GM19043 (cell line): ENCODE measurements around the gene C1orf105.

Experiments used
- ATAC-seq: cut with Tn5 transposase; IDR thresholded peaks from one replicate; pipeline ENCODE4 v1.9.1; 2021; ENCODE audit warnings: low read depth; ENCODE audit not compliant: unreplicated experiment

Gene C1orf105

DNA sequence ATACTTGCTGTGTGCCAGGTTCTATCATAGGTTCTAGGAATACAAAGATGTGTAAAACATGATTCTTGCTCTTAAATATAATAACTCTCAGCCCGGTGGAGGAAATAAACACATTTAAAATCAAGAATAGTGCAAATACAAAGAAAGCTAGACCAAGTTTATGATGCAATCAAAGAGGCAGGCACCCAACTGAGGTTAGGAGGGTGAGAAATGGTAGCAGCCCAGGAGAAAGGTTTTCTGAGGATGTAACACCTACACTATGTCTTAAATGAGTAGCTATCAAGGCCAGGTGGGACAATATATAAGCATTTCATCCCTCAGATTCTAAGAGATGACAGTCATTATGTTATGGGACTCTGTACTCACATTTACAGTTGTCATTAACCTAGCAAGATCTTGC is 33.1 kb downstream of the C1orf105 start:
- ATAC-seq, result no peak

DNA sequence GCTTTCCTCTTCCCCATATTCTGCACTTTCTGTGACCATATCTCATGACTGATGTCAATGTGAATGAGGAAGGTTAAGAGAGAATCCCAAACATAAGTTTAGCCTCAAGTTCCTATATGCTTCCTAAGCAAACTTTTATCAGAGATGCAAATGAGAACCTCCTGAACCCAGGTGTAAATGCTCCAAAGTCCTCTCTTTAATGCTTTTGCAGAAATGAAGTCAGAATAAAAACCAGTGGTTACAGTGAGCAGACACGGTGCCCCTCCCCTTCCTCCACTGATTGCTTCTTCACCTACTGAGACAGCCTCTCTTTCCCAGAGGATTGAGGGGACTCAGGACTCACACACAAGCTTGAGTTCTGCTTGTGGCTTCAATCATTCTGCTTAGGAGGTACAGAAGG is 35.0 kb downstream of the C1orf105 start:
- no peak for ATAC-seq

DNA sequence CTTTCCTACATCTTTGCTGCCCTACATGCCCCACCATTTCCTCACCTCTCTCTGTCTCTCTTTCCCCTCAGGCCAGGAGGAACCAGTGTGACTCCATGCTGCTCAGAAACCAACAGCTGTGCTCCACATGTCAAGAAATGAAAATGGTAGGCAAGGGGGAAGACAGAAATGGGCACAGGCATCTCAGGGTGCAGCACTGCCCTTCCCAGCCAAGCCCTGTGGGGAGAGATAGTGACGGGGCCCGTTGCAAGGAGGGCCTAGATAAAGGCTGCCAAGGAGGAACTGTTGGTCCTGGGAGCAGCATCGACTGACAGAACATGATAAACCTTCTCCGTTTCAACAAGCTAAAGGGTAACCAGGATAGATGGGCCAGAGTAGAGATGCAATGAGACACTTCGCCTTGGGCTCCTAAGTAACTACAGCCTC is 35.9 kb downstream of the C1orf105 start:
- no peak for ATAC-seq

DNA sequence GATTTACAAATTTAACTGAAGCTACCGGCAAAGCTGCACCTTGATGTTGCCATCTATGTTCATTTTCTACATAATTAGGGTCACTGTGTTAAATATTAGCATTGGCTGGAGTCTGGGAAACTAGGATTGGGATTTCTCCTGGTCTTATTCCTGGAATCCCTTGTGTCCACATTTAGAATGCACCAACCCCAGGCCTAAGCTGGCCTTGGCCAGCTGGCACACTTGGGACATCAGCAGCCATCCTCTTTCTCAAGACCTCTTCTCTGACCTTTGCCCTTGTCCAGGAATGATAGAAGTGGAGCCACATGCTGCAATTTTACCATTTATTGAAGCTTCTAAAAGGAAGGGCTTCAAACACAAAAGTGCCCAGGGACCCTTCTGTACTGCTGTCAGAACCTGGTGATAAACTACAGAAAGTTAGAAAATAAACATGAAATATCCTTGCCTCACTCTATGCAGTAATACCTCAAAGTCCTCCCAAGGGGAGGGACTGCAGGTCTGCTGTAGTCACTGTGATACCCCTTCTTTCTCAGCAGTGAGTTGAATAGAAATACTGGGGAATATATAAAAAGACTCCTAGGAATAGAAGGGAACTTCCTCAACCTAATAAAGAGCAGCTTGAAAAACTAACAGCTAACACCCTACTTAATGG is 37.1 kb downstream of the C1orf105 start:
- ATAC-seq, result no peak

DNA sequence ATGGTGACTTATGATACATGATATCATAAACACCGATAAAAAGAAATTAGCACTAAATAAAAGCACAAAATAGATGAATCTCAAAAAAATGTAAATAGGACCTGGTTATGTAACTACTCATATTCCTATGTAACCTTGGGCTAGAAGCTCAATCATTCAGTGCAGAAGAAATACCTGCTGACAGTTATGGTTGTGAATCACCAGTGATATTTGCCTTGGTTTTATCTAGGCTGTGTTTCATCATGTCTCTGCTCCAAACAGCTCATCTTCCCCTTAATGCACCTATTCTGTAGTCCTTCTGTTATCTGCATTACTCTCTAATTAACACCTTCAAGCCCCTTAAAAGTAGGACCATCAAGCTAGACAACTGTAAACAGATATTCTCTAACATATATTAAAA is 39.7 kb downstream of the C1orf105 start:
- ATAC-seq, result no peak

DNA sequence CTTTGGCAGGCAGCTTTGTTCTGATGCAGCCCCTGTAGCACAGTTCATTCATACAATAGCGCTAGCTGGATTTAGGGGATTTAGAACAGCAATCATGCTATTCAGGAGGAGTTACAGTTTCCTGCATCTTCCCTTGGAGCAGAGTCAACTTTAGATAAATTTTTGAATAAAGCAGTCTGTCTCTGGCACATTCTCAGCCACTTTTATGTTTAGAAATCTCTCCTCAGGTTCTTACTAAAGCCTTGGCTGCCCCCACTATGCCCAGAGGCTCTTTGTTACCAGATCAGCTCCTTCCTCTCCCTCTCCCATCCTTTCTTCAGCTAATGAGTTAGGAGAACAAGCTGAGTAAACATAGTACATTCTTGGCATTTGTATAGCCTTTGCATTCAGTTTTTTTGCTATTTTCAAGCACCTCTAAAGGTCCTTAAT is 40.4 kb downstream of the C1orf105 start:
- ATAC-seq, result no peak

DNA sequence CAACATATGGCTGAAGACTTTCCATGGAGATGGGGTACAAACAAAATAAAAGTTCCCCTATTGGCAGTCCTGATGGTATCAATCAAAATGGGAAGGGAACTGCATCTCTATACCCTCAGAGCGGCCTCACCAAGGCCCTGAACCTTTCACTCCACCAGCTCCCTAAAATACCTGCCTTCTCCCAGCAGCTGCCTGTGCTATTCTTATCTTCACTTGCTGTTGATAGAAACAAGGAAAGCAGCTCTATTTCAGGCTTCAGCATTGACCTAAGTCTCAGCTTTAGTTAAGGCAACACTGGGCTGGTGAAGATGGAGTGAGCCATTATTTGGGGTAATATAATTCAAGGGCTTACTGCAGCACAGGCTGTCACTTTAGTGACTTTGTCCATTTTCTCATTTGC is 45.1 kb downstream of the C1orf105 start:
- ATAC-seq, result no peak

DNA sequence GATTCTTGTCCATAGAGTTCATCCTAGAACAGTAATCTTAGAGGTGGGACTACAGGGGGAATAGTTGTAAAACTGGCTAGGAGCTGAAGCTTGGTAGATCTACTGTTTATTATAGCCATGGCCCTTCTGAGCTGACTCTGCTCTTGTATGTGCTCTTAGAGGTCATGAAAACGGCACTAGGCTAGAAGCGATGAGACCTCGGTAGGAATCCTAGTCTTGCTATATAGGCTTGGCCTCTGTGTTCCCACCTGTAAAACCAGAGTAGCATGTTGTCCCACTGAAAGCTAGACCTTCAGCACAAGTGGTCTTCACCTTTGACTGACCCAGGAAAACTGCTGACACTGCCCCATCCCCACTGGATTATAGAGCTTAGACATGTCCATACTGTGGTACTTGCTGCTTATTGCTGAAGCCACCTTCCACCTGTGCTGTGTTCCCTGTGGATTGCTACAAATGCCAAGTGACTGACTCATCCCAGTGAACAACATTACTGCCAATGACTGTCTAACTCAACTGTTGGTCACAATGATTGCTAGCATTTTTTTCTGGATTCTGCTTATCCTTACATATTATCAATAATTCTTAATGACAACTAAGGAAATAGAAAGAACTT is 46.4 kb downstream of the C1orf105 start:
- no peak for ATAC-seq

DNA sequence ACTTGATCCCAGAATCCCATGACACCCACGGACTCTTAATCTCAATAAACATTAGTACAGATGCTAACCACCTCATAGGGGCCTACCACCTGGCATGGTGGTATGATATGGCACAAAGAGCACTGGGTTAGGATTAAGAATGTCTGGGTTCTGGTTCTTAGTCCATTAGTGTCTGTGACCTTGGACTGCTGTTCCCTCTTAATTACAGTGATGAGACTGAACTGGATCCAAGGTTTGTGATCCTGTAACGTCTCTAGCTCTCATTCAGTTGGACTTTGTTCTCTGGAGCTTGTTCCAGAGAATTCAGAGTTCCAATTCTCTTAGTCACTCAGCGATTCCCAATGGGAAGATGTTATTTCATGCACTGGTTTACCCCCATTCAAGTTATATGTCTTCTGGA is 47.0 kb downstream of the C1orf105 start:
- no peak for ATAC-seq

DNA sequence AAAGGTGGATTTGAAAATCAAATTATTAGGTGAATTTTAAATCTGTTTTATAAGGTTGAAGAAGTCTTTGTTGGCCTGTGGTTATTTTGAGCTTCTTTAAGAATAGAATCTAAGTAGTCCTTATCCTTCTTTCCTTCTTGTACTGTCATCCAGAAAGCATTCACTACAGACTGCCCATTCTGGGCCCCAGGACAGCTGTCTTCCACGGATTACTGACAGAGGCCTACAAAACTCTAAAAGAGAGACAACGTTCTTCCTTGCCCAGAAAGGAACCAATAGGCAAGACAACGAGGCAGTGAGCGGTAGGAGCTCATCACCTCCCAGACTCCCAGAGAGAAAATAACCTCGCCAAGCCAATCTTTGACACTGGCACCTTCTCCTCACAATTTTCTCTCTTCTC is 47.8 kb downstream of the C1orf105 start:
- ATAC-seq, result no peak

DNA sequence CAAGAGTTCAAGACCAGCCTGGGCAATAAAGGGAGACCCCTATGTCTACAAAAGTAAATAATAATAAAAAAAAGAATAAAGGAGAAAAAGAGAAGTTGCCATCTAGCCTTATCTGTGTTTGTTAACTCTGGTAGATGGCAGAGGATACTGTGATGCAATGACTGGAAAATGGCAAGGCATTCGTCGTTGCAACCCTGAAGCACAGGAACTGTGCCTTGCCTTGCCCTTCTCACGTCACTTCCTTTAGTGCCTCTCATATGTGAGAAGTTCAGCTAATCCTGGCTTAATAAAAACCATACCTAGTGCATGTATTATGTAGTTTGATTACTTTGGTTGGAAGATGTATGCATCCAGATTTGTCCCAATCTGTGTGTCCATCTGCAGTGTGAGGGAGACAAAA is 49.2 kb downstream of the C1orf105 start:
- no peak for ATAC-seq

DNA sequence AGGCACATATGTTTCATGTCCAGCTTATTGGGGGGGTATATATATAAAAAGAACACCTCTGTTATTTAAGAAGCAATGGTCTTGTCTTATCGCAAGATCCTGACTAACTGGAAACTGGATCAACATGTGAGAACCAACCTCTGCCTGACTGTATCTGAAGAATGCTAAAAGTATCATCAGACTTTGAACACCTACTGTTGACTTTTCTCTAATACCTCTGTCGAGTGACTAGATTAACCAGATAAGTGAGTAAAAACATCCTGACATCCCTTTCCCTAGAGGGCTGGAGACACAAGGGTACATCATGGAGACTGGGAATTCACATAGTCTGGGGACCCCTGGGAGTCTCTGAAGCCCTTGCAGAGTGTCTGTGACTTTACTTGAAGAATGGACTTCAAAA is 49.7 kb downstream of the C1orf105 start:
- no peak for ATAC-seq

DNA sequence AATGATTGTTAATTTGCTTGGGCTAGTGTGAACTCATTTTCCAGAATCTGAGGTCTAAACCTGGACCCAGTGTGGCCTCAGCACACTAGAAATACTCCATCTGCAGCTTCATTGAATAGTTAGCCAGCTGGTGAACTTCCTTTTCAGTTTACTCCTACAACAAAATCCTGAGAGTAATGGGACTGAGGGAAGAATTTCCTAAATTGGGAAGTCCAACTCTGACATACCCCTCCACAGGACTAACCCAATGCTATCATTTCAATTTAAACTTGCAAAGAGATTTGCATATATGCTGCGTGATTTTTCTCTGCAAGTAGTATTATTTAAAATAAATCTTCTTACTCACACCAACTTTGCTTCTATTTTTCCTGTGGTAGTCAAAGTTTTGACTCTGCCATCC is 51.2 kb downstream of the C1orf105 start:
- no peak for ATAC-seq

DNA sequence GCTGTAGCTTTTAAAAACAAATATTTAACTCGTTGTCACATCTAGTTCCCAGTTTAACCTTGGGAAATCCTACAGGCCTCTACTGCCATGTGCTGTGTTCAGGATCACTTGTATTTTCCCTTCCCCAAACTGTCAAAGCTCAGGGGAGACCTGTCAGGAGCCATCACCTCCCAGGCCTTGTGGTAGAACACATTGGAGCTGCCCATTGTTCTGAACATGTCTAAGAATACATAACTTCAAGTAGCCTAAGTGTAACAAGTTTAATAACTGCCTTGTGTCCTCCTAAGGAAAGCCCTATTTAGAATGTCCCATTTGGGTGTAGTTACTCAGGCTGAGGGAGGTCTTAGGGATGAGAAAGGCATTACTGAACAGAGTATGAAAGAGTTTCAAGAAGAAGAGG is 52.0 kb downstream of the C1orf105 start:
- ATAC-seq, result no peak

DNA sequence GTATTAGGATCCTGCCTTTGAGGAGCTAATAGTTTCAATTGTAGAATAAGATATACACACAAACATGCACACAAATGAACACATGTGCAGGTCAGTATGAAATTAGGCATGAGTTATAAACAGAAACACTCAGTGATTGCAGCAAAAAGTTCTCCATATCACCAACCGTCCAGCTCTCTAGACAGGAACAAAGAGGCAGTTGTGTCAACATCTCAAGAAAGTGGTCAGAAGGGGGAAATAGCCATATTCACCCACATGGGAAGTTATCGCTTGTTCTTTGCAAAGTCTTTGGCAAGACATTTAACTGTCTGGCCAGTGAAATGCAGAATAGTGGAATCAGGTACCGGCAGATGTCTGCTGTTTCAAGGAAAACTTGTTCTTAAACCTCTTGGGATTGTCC is 52.8 kb downstream of the C1orf105 start:
- ATAC-seq, result no peak

DNA sequence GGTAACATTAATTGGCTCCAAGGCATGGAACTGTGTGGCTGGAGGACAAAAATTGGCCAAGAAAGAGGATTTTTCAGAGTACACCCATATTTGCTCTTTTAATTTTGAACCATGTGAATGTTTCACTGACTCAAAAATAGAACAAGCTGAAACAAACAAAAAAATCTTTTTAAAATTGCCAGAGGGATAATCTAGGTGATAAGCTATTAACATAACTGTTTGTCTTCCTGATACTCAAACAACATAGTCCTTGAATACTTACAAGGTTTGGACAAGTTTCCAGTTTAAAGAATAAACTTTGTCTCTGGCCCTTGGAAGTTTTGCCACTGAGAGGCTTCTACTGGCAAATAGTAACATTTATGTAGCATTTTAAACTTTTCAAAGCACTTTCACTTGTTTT is 53.4 kb downstream of the C1orf105 start:
- ATAC-seq, result no peak

DNA sequence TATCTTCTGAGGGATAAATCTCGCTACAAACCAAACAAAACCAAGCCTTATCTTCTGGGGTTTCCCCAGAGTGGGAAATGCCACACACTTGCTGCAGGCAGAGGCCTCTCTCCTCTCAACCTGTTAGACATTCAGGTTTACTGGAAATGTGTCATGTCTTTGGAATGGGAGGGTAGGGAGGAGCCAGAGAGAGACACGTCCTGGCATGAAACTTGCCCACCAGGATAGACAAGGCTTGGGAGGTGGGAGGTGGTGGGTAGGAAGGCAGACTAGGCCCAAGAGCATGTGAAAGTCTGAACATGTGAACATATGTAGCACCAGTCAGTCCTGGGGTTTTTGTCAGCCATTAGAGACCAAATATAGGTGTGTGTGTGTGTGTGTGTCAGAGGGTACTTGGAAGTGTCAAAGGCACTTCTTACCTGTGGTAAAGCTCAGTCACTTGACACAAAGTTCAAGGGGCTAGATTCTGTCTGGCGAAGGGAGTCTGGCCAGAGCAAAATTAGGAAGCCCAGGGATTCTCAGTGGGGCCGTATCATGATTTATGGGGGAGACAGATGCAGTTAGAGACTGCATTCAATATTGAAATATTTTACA is 55.8 kb downstream of the C1orf105 start:
- ATAC-seq, result no peak

DNA sequence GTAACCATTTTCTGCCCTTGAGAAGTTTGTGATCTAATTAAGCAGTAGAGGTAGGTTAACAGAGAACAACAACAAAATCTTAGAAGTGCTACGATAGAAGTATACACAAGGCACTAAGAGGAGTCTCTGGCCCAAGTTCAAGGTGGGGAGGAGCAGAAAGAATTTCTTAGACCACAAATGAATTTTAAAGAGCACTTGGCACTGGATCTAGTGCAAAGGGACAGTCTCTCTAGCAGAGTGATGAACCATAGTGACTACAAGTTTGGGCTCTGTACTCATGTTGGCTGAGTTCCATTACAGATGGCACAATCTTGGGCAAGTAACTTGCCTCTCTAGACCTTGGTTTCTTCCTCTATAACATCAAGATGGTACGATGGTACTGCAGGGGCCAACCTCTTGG is 56.7 kb downstream of the C1orf105 start:
- ATAC-seq, result no peak

DNA sequence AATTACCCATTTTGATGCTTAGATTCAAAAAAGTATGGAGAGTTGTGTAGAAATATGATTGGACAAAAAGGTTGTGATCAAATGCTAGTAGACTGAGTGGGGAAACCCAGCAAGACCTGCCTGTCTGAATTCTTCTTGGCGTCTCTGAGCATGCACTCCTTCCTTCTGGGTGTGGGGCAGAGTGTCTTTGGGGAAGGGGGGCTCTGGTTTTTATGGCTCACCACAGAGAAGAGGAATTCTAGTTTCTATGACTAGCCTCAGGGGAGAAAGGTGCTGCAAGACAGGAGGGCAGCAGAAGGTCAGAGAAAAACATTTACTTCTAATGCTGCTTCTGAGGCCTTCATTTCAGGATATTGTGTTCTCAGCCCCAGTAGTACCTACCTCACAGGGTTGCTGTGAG is 57.3 kb downstream of the C1orf105 start:
- ATAC-seq, result no peak

DNA sequence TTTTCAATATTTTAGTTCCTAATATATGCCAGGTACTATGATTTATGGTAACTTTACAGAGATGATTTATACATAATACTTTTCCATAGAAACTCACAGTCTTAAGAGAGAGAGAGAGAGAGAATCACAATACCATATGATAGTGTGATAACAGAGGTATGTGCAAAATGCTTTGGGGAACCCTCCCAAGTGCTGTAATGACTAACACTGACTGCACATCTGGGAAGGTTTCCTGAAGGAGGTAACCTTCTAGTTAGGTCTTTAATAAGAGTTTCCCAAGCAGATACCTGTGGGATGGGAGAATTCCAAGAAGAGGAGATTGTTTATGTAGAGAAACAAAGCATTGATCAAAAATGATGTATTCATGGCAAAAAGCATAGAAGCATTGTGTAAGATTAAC is 58.0 kb downstream of the C1orf105 start:
- no peak for ATAC-seq

DNA sequence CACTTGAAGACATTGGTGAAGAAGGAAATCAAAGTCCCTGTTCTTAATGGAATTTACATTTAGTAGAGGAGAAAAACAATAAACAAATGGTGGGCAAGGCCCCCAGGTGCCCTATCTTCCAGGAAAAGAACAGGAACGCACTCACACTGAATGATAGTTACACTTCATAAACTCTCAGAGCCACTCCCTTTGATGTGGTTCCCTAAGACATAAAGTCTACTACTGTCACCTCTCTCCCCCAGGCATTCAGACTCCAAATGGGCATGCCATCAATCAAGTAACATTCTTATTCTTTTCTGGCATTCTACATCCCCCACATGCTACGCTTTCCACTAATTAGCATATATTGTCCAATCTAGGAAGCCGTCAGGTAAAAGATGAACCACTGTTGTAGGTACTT is 59.9 kb downstream of the C1orf105 start:
- no peak for ATAC-seq

DNA sequence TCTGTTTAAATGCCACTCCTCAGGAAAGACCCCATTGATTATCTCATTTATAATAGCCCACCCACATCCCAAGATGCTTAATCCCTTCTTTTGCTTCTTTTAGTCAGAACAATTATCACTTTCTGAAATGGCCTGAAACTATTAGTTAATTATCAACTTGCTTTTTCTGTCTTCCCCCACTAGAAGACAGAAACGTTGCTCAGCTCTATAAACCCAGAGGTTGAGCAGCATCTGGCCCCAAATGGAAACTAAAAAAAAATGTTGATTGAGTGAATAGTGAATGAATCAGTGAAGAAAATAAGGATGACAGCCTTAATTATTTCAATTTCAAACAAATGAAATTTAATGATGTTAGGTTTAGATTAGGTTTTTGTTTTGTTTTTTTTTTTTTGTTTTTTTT is 61.6 kb downstream of the C1orf105 start:
- ATAC-seq, result no peak
